Mesothelial cell of epicardium (in vitro differentiated cells): ENCODE measurements around the gene CAMTA1. TPM values are rescaled to one million over a fixed set of nuclear protein-coding genes. Genes with fewer than 3 reads are reported as not detected.

ENCODE experiments used
- DNase-seq, 2 experiments: peaks; one replicate each; pipeline ENCODE4 v3.0.0; 2021; ENCODE audit warnings: low spot score in 2 of 2; ENCODE audit not compliant: unreplicated experiment in 2 of 2
- H3K27ac Mint-ChIP-seq: 2 replicates; pipeline ENCODE4 v1.8.0; 2021; ENCODE audit warnings: mixed read lengths
- H3K27me3 Mint-ChIP-seq: 2 replicates; pipeline ENCODE4 v1.8.0; 2021; ENCODE audit warnings: low read depth, mixed read lengths
- H3K36me3 Mint-ChIP-seq: 2 replicates; pipeline ENCODE4 v1.8.0; 2021; ENCODE audit warnings: mixed read lengths
- H3K4me1 Mint-ChIP-seq: 2 replicates; pipeline ENCODE4 v1.8.0; 2021; ENCODE audit warnings: mixed read lengths
- H3K4me3 Mint-ChIP-seq: 2 replicates; pipeline ENCODE4 v1.8.0; 2021; ENCODE audit warnings: mild to moderate bottlenecking, moderate library complexity, mixed read lengths
- H3K9me3 Mint-ChIP-seq: 2 replicates; pipeline ENCODE4 v1.8.0; 2021; ENCODE audit warnings: mixed read lengths
- CTCF ChIP-seq: fragments of 200-600 bp; sonication (generic); IDR thresholded peaks from one replicate; pipeline ENCODE4 v1.5.0; 2021; ENCODE audit warnings: antibody characterized with exemption; ENCODE audit not compliant: unreplicated experiment
- total RNA-seq: library from RNA; stranded (reverse); gene quantifications from 3 replicates; pipeline ENCODE4 v1.2.1, GENCODE V29; 2021

The CAMTA1 gene
- total RNA-seq, 1 donor from 2014 or later, result 70.4 TPM

GRCh38 chr1:7508934-7509519 is 723.8 kb downstream of the CAMTA1 start:
- Mint-ChIP-seq H3K9me3 (no peaks in the 10 kb centered on the region), H3K4me3 (no peak overlapping the region), H3K36me3 (no peaks in the 10 kb centered on the region), H3K27ac (no peak overlapping the region), H3K4me1 (peaks cover 4% of the 10 kb centered on the region), H3K27me3 (peaks cover 23% of the 10 kb centered on the region)
- no peak for DNase-seq
- no peak for TF ChIP-seq CTCF

GRCh38 chr1:7509598-7509997 is 724.3 kb downstream of the CAMTA1 start:
- Mint-ChIP-seq H3K4me1 (peaks cover 4% of the 10 kb centered on the region), H3K9me3 (no peaks in the 10 kb centered on the region), H3K27ac (no peak overlapping the region), H3K27me3 (peaks cover 25% of the 10 kb centered on the region), H3K4me3 (no peak overlapping the region), H3K36me3 (no peaks in the 10 kb centered on the region)
- TF ChIP-seq CTCF, result no peak
- DNase-seq, result no peak

- no peaks in the 10 kb centered on the region for H3K36me3 Mint-ChIP-seq
- no peak for DNase-seq
- H3K9me3 Mint-ChIP-seq, result no peaks in the 10 kb centered on the region
- no peak overlapping the region for H3K4me3 Mint-ChIP-seq
- H3K27me3 Mint-ChIP-seq, result peaks cover 26% of the 10 kb centered on the region
- peaks cover 4% of the 10 kb centered on the region for H3K4me1 Mint-ChIP-seq
- H3K27ac Mint-ChIP-seq, result no peak overlapping the region
- no peak for TF ChIP-seq CTCF
These were observed 725.2 kb downstream of the CAMTA1 start for GRCh38 chr1:7510389-7510931.

GRCh38 chr1:7511381-7511780 is 726.1 kb downstream of the CAMTA1 start:
- TF ChIP-seq CTCF, result no peak
- H3K4me3 Mint-ChIP-seq, result no peak overlapping the region
- no peaks in the 10 kb centered on the region for H3K36me3 Mint-ChIP-seq
- H3K9me3 Mint-ChIP-seq, result no peaks in the 10 kb centered on the region
- H3K27me3 Mint-ChIP-seq, result peaks cover 34% of the 10 kb centered on the region
- DNase-seq, result no peak
- no peak overlapping the region for H3K27ac Mint-ChIP-seq
- peaks cover 4% of the 10 kb centered on the region for H3K4me1 Mint-ChIP-seq

- no peak for DNase-seq
- Mint-ChIP-seq H3K4me1 (peaks cover 4% of the 10 kb centered on the region), H3K4me3 (no peak overlapping the region), H3K27me3 (peaks cover 46% of the 10 kb centered on the region), H3K36me3 (no peaks in the 10 kb centered on the region), H3K27ac (no peak overlapping the region), H3K9me3 (no peaks in the 10 kb centered on the region)
- no peak for TF ChIP-seq CTCF
These were observed 727.8 kb downstream of the CAMTA1 start for GRCh38 chr1:7513081-7513480.
